Right cardiac atrium (tissue), 5 donors: Measurements from ENCODE around the gene ATF7. TPM values are rescaled to one million over a fixed set of nuclear protein-coding genes. Genes with fewer than 3 reads are reported as not detected.

Source experiments
- ATAC-seq, 2 donors: fragments of 200-7000 bp; cut with Tn5 transposase; one replicate each; pipeline versions ENCODE4 v1.8.0 to v1.9.1; 2020; ENCODE audit warnings: moderate library complexity in 2 of 2, mild to moderate bottlenecking in 1 of 2
- DNase-seq, 3 donors: peaks; one replicate each; pipeline ENCODE4 v3.0.0-alpha.2; 2020
- H3K27ac ChIP-seq: one replicate; pipeline ENCODE4 v1.5.1; 2013; ENCODE audit warnings: mild to moderate bottlenecking, low read length, control low read depth, moderate library complexity
- H3K27me3 ChIP-seq: one replicate; pipeline ENCODE4 v1.6.1; 2013; ENCODE audit not compliant: control insufficient read depth, insufficient read depth
- H3K4me1 ChIP-seq: one replicate; pipeline ENCODE4 v1.6.1; 2013; ENCODE audit warnings: low read length; ENCODE audit not compliant: control insufficient read depth, insufficient read depth
- H3K4me3 ChIP-seq: one replicate; pipeline ENCODE4 v1.5.1; 2013; ENCODE audit warnings: low read length, control low read depth
- H3K9me3 ChIP-seq: one replicate; pipeline ENCODE4 v1.6.1; 2013; ENCODE audit warnings: low read length; ENCODE audit not compliant: control insufficient read depth
- WGBS: extraction: QIAGEN DNeasy Blood & Tissue Kit; methylation state at CpG from one replicate; pipeline ENCODE4 v1.1.7; 2013; 5-methylcytosine and 5-hydroxymethylcytosine counted together
- intact Hi-C, 4 donors: fragments of 100-400 bp; cut with DNase I; formaldehyde crosslinking; loops; one replicate each; pipeline versions ENCODE4 v1.11.0 to v1.14.0; 2022 to 2023
- polyA plus RNA-seq: library from polyadenylated mRNA; stranded (reverse); fragments of 200-250 nt; gene quantifications from one replicate; pipeline ENCODE4 v1.2.3, GENCODE V29; 2013
- total RNA-seq, 4 donors: library from RNA; stranded (reverse); fragmentation: NEBNext Ultra II Directional; extraction: Animal tissue kit (Norgen Biotek cat#: 25700); gene quantifications; one replicate each; pipeline ENCODE4 v1.2.1, GENCODE V29; 2021
- donor health status: healthy with polysubstance abuse.
- donor health status: DM: no; HTN: yes; CAD: no.
- donor health status: DM: no; HTN: no; CAD: no.
- donor health status: DM: no; HTN: yes; CAD: no; lungs with severe emphysema.
- donor health status: DM: yes; HTN: yes; CAD: no.

Gene ATF7
- total and polyA plus RNA-seq, 5 donors: 22.8 to 36.9 (median 32.5) TPM

DNA sequence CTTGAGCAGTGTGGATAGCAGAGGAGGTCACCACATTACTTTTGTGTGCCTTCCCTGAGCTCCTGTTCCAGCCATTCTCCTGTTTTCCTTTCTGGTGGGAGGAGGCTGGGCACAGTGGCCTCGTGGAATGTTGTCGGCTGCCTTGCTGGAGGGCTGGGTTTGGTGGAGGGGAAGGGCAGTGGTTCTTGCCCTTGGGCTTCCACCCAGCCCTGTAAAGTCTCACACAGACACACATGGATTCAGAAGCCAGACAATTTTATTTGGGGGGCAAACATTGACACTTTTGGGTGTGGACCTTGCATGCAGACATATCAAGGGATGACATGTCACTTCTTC is 119.8 kb downstream of the ATF7 start:
- Histone ChIP-seq H3K4me1 (peaks cover 7% of the 10 kb centered on the region), H3K9me3 (no peaks in the 10 kb centered on the region), H3K27me3 (no peaks in the 10 kb centered on the region), H3K4me3 (no peak overlapping the region), H3K27ac (no peak overlapping the region)
- intact Hi-C loops: loop anchor here (5.0 to 10.0 kb wide), 3 partner anchors 52 to 182 kb away; partner anchors contain the start of genes AAAS (in 3 of the 4) and PCBP2 (in 1 of the 4)
- WGBS: 33% methylated on average over 2 of the region's 2 CpGs
- DNase-seq (no peak), ATAC-seq (no peak)

- Histone ChIP-seq H3K9me3 (no peaks in the 10 kb centered on the region), H3K4me1 (peaks cover 7% of the 10 kb centered on the region), H3K27me3 (no peaks in the 10 kb centered on the region), H3K4me3 (no peak overlapping the region), H3K27ac (no peak overlapping the region)
- intact Hi-C loops: loop anchor here (5.0 to 10.0 kb wide), 3 partner anchors 51 to 181 kb away; partner anchors contain the start of genes AAAS (in 3 of the 4) and PCBP2 (in 1 of the 4)
- ATAC-seq (no peak), DNase-seq (peak in 1 of 3 donors; percentile 37)
- 80% methylated on average over 19 of the region's 19 CpGs for WGBS
These were observed 120.4 kb downstream of the ATF7 start for GRCh38 chr12:53505555-53506449.

GRCh38 chr12:53505086-53505485 is 121.1 kb downstream of the ATF7 start:
- Histone ChIP-seq H3K9me3 (no peaks in the 10 kb centered on the region), H3K4me3 (no peak overlapping the region), H3K4me1 (peaks cover 7% of the 10 kb centered on the region), H3K27me3 (no peaks in the 10 kb centered on the region), H3K27ac (no peak overlapping the region)
- DNase-seq (peak in 2 of 3 donors; percentile 45 to 57), ATAC-seq (no peak)
- WGBS: 81% methylated on average over 10 of the region's 10 CpGs
- intact Hi-C loops: loop anchor here (5.0 to 10.0 kb wide), 3 partner anchors 50 to 180 kb away; partner anchors contain the start of genes AAAS (in 3 of the 4) and PCBP2 (in 1 of the 4)

DNA sequence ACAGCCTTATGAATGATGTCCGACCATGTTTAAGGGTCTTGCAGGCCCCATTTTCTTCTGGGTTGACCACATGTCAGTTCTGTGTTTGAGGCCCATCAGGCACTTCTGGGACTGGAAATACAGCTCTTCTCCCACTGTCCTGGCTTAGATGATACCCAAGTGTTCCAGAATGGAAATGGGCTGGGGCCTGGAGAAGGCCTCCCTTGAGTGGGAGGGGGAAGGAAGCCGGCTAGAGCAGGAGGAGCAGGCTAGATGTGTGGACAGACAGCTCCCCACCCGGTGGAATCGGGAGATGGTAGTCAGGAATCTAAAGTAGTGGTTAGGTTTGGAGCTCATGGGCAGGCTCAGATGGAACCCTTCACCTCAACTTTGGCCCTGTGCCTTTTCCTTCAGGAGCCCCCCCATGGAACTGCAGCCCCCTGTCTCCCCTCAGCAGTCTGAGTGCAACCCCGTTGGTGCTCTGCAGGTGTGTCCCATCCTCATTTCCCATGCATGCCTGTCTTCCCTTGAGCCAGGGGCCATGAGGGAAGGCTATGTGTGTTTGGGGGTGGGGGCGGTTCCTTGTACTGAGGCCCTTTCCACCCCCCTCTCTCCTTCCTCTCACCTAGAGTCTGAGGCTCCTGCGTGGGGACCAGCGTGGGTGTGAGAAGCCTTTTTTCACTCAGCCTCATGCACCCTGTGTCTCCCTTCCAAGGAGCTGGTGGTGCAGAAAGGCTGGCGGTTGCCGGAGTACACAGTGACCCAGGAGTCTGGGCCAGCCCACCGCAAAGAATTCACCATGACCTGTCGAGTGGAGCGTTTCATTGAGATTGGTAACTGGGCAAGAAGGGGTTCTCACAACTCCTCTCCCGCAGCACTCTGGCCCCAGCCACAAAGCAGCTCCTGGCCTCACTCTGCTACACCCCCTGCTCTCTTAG is 121.9 kb downstream of the ATF7 start:
- no peak overlapping the region for H3K4me3 ChIP-seq
- peak in 1 of 3 donors; percentile 33 for DNase-seq
- ATAC-seq: no peak
- peaks cover 7% of the 10 kb centered on the region for H3K4me1 ChIP-seq
- H3K27me3 ChIP-seq: no peaks in the 10 kb centered on the region
- no peak overlapping the region for H3K27ac ChIP-seq
- intact Hi-C loops: loop anchor here (10.0 kb wide), 2 partner anchors 49 to 179 kb away; partner anchors contain the start of genes AAAS (in 3 of the 4) and PCBP2 (in 1 of the 4)
- 78% methylated on average over 14 of the region's 14 CpGs for WGBS
- no peaks in the 10 kb centered on the region for H3K9me3 ChIP-seq

- no peak overlapping the region for H3K4me3 ChIP-seq
- DNase-seq (peak in 1 of 3 donors; percentile 61), ATAC-seq (no peak)
- peaks cover 7% of the 10 kb centered on the region for H3K4me1 ChIP-seq
- intact Hi-C loops: loop anchor here (10.0 kb wide), 2 partner anchors 48 to 178 kb away; partner anchors contain the start of genes AAAS (in 3 of the 4) and PCBP2 (in 1 of the 4)
- WGBS: 65% methylated on average over 10 of the region's 10 CpGs
- no peaks in the 10 kb centered on the region for H3K9me3 ChIP-seq
- peak overlapping the region; percentile 51 for H3K27ac ChIP-seq
- H3K27me3 ChIP-seq: no peaks in the 10 kb centered on the region
These were observed 123.0 kb downstream of the ATF7 start for GRCh38 chr12:53502983-53503728.

DNA sequence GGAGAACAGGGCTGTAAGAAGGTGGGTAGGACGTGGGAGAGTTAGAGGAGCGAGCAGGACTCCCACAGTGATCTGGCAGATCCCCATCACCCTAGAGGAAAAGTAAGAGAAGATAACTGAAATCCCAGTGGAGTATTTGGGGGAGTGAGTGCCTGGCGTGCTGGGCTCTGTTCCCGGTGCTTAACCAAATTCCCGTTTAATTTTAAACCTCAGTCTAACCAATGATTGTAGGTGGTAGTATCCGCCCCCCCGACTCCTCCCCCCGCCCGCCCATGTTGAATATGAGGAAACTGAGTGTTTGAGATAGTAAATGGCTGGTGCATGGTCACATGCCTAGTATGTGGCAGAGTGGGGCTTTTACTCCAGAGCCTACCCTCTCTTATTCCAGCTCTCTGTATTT is 123.9 kb downstream of the ATF7 start:
- ATAC-seq: no peak
- H3K27me3 ChIP-seq: no peaks in the 10 kb centered on the region
- WGBS: 21% methylated on average over 9 of the region's 9 CpGs
- peak in 2 of 3 donors; percentile 62 to 74 for DNase-seq
- no peak overlapping the region for H3K4me3 ChIP-seq
- H3K9me3 ChIP-seq: no peaks in the 10 kb centered on the region
- intact Hi-C loops: loop anchor here (10.0 kb wide), 2 partner anchors 48 to 178 kb away; partner anchors contain the start of genes AAAS (in 3 of the 4) and PCBP2 (in 1 of the 4)
- peaks cover 7% of the 10 kb centered on the region for H3K4me1 ChIP-seq
- peak overlapping the region; percentile 96 for H3K27ac ChIP-seq

DNA sequence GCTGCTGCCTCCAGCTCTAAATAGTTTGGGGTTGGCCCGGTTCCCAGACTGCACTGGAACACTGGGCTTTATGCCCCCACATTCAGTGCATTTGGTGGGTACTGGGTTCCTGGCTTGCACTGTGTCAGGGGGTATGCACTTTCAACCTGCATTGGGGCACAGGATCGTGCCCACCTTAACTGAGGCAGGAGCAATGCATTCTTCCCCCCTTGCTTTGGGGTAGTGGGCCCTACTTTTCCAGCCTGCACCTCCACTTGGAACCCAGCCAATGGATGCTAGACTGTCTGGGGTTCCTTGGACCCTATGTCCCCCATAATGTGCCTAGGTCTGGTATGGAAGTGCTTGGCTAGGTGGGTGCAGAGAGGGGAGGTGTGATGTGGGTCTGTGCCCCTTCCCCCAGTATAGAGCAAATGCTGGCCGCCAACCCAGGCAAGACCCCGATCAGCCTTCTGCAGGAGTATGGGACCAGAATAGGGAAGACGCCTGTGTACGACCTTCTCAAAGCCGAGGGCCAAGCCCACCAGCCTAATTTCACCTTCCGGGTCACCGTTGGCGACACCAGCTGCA is 124.5 kb downstream of the ATF7 start:
- ATAC-seq: no peak
- H3K27ac ChIP-seq: peak overlapping the region; percentile 96
- WGBS: 47% methylated on average over 10 of the region's 10 CpGs
- no peaks in the 10 kb centered on the region for H3K9me3 ChIP-seq
- intact Hi-C loops: loop anchor here (10.0 kb wide), 2 partner anchors 47 to 177 kb away; partner anchors contain the start of genes AAAS (in 3 of the 4) and PCBP2 (in 1 of the 4)
- H3K4me3 ChIP-seq: peak overlapping the region; percentile 62
- peaks cover 7% of the 10 kb centered on the region for H3K4me1 ChIP-seq
- no peaks in the 10 kb centered on the region for H3K27me3 ChIP-seq
- peak in 1 of 3 donors; percentile 71 for DNase-seq

DNA sequence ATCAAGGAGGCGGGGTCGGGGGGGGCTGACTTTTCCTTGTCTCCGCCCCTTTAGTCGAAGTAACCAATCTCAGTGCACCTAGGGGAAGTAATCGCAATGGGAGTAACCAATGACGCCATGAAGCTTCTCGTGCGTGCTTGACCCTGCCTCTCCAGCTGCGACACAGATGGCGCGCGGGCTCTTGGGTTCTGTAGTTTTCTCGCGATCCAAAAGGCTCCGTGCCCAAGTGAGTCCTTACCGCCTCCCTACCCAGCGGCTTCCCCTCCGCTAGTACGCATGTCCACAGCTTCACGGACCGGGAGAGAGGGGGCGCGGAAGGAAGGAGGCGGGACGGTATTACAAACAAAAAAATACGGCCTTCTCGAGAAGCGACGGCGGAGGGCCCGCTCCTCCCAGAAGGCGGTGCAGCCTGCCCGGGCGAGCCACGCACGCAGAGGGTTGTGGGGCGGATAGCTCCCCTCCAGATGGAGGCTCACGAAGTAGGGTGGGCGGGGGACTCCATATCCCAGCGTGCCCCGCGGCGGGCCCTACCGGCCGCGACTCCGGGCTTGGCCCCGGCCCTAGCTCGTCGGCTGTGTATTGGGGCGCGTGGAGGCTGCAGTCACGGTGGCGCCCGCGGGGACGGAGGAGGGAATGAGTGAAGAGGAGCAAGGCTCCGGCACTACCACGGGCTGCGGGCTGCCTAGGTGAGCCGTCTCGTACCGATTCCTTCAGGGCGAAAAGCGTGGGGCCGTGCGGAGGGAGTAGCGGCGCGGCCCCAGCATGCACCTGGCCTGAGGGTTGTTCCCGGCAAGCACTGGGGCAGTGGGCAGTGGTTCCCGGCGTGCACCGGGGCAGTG is 125.2 kb downstream of the ATF7 start, which contains the start of gene TARBP2:
Gene TARBP2, plus strand, starts transcription at position 508 of the 839 bp plus-strand sequence. Its CDS starts 126 bp downstream, at position 634.
- ATAC-seq (peak; percentile 88 to 89), DNase-seq (peak; percentile 97 to 99 (median 98))
- peak within 1 kb of the TSS; percentile 78 for H3K4me3 ChIP-seq
- intact Hi-C loops: loop anchor here (10.0 kb wide), 2 partner anchors 46 to 176 kb away; partner anchors contain the start of genes AAAS (in 3 of the 4) and PCBP2 (in 1 of the 4)
- no peaks in the 10 kb centered on the region for H3K9me3 ChIP-seq
- H3K27ac ChIP-seq: peak within 1 kb of the TSS; percentile 100
- no peaks in the 10 kb centered on the region for H3K27me3 ChIP-seq
- H3K4me1 ChIP-seq: peaks cover 7% of the 10 kb centered on the region
- WGBS: under 1% methylated on average over 74 of the region's 74 CpGs
